ENCODE results near the gene CA12. TPM values are rescaled to one million over a fixed set of nuclear protein-coding genes. Genes with fewer than 3 reads are reported as not detected.

The CA12 gene
- total and polyA plus RNA-seq, 2 of the 8 experiments (the other 6 are each of a cell fraction or from before 2014, with no cell fraction given), result 4.7 to 4.9 TPM

DNA sequence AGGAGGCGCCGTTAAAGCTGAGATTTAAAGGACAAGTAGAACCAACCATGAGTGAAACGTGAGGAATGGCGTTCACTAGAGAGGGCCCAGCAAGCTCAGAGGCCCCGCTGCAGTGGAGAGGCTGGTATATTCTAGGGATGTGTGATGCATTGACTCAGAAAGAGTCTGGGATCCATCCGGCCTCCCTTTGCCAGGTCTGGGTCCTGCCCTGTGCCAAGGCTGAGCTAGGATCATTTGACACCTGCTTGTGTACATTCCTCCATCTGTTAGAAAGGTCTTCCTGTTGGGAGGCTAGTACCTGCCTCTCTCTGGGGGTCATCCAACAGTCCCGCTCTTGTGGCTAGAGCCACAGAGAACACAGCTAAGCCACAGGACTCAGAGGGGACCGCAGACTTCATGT is 28.4 kb downstream of the CA12 start (continued):
- TF ChIP-seq BACH1 (IDR thresholded peaks at IDR 0.05; ENCODE audit: low read length), result no peak
- no peak for TF ChIP-seq NANOG (IDR thresholded peaks at IDR 0.05; ENCODE audit: insufficient read depth, low read depth, low read length, poor library complexity, severe bottlenecking)
